Measurements from ENCODE around the gene KCNIP4.

The KCNIP4 gene

DNA sequence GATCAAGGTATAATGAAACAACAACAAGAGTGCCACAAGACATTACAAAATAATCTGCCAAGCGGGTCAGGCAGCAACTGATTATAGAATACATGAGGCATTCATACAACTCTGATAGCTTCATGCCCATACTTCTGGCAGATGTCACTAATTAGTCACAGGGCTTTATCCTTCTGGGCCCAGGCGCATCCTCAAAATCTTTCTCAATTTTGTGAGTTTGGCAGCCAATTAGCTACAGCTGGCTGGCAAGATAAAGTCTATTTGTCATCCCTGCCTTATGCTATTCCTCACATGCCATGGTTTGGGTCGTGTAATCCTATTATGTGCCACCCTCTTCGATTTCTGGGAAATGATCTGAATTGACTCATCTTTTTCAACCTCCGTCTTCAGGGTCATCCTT lies 994.0 kb downstream of the KCNIP4 start:
- no peak for DNase-seq (ENCODE audit: low read depth)

DNA sequence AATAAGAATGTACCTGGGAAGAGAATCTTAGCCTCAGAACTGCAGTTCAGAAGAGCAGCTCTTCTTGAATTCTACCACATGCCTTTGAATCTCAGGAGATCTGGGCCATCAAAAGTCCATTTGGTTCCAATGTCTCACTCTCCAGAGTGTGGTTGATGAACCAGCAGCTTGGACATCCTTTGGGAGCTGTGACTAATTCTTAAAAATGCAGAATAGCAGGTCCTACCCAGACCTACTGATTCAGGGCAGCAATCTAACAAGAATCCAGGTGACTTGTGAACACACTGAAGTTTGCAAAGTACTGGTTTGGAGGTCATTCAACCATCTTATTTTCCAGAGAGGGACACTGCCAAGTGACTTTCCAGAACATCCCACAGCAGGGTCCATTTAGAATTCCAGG lies 1003.6 kb downstream of the KCNIP4 start:
- DNase-seq (ENCODE audit: low read depth), result no peak

DNA sequence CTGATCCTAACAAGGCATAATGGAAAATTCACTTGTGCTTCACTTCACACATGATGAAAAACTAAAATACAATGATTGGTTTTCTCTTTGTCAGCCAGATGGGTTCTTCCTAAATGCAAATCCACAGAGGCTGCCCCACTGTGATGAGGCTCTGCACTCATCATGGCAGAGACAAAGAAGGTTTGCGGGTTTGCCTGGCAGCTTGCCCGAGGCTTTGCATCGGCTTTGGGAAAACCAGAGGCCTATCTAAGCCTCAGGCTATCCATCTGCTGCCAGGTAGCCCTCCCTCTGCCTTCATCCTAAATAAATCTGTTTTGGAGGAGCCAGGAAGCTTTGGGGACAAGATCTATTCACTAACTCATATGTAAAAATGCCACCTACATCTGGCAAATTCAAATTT lies 1004.1 kb downstream of the KCNIP4 start:
- no peak for DNase-seq (ENCODE audit: low read depth)

DNA sequence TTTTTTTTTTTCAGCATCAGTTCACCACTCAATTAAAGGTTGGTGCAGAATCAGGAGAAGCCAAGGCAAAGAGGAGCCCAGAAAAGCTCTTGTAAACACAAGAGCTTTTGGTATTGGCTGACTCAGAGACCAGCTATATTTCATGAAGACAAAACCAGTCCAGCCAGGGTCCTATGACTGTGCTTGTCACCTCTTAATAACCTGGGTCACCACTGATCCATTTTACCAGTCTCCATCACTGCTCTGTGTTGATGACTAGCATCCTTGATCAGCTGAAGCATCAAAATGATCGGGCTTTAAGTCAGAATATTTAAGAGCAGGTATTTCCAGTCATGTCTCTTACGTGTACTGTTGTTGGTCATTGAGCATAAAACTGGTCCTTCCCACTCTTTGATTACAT lies 1010.4 kb downstream of the KCNIP4 start:
- no peak for DNase-seq (ENCODE audit: low read depth)

DNA sequence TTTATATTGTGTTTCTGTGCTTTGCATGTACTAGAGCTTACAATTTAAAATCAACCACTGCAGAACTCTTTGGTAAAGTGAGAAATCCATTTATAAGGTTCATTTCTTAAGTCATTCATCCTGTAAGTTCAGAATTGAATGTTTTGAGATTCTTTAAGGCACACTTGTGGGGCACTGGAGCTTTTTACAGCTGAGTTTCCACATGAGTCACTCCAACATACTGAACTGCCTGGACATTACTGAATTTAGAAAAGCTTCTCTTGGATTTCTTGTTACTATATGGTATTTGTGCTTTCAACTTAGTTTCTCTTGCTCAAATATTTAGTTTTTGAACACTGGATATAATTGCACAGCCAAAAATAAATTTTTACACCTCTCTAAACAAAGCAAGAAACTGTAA lies 1022.0 kb downstream of the KCNIP4 start:
- DNase-seq (ENCODE audit: low read depth), result no peak

DNA sequence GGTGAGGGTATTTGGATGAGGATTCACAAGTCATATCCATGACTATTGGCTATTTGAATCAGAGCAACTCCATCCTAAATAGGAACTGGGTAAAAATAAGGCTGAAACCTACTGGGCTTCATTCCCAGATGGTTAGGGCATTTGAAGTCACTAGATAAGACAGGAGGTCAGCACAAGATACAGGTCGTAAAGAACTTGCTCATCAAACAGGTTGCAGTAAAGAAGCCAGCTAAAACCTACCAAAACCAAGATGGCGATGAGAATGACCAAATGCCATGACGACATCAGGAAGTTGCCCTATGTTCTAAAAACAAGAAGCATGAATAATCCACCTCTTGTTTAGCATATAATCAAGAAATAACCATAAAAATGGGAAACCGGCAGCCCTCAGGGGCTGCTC lies 1023.4 kb downstream of the KCNIP4 start:
- DNase-seq (ENCODE audit: low read depth), result no peak

DNA sequence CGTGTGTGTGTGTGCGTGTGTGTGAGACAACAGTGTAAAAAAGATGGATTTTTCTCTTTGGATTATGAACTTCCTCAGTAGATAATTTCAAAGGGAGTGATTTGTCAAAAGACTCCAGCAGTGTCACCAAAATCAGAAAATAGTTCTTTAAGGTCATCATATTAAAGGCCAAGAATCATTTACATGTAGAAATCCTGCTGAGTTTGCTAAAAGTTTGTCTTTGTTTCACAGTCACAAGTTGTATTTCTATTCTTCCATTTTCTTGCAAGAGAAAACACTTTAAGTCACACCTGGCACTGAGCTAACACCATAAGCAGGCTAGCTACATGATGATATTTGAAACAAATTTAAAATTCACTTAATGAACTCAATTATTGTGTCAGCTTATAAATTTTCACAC lies 1025.6 kb downstream of the KCNIP4 start:
- no peak for DNase-seq (ENCODE audit: low read depth)

DNA sequence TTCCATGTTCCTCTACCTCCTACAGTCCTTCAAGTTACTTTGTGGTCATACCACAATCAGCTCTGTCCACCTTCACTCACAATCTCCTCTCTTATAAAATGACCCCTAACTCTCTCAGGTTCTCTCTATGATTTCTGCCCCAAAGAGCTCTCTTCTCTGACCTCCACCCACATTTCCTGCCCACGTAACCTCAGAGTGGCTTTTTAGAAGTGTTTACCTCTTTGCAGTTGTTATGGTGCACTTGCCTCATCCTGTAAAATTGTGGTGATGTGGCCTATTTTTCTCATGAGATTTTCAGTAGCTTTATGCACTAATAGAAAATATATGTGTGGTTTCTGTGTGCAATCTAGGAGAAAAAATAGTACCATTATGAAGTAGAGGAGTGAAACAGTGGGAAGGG lies 1032.5 kb downstream of the KCNIP4 start:
- DNase-seq (ENCODE audit: low read depth), result no peak

DNA sequence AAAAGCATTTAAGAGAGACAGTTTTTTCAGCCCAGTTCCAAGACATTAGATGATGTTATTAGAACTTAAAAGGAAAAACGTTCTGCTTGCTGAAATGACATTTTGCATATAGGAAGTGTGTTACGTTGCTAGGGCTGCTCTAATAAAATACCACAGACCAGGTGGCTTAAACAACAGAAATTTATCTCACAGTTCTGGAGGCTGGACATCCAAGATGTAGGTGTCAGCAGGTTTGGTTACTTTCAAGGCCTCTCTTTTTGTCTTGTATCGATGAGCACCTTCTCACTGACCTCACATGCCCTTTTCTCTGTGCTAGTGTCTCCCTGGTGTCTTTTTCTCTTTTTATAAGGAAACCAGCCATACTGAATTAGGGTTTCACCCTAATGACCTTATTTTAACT lies 1043.6 kb downstream of the KCNIP4 start:
- DNase-seq (ENCODE audit: low read depth), result no peak

DNA sequence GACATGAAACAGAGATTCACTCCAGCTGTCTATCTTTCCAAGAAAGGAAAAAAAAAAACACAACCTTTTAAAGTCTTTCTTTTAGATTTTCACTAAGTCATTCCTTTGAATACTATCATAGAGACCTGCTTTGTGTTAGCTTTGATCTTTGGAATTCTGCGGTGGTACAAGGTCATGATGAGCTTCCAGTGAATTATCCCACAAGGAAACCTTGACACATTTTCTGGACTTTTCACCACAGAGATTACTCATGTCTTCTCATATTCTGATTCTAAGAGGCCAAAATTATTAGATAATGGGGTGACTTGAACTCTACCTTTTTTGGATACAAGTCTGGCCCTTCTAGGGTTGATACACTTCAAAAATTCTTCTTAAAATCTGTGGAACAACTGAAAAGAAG lies 1046.7 kb downstream of the KCNIP4 start:
- DNase-seq (ENCODE audit: low read depth), result no peak

DNA sequence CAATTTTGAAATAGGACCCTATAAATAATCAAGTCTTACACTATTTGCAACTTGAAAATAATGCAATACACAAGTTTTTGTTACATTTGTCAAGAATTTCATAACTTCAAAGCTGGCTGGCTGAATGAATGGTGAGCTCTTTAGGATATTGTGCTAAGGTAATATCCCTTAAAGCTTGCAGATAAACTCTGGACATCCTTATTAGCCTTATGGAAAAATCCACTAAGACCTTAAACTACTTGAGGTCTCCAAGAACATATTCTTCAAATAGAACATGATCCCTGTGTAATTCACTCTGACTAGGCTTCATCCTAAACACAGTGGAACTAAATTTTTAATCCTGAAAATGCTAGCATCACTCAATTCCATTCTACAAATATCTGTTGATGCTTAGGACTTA lies 1049.0 kb downstream of the KCNIP4 start:
- DNase-seq (ENCODE audit: low read depth), result no peak

DNA sequence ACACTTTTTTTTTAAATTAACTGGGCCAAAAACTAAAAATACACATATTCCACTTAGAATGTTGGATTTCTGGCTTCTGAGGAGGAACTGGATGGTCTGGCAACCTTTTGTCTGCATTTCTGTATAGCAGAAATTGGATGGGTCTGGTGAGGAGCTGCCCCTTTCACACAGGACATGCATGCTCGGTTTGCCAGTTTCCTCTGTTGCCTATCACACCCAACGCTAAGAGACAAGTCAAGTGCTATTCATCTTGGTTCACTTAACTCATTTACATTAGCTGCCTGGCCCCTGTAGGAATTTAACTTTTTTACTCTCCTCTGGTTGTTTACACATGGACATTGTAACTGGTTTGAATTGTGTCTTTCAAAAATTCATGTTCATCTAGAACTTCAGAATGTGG lies 1052.6 kb downstream of the KCNIP4 start:
- no peak for DNase-seq (ENCODE audit: low read depth)

DNA sequence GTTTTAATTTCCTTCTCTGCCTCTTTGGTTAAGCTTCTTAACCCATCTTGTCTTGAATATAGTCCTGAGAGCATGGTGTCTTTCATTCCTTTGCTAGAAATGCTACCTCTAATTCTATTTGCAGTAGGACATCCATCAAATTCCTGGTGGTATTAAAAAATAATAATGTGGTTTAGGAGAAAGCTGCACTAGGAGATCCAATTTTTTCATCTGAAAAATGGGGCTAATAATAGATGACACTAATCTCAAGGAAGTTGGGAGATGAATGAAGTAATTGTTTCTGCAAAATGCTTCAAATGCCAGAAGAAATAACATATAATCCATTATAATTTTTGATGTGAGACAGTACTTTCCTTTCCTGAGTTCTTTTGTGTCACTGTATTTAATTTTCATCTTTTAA lies 1053.4 kb downstream of the KCNIP4 start:
- no peak for DNase-seq (ENCODE audit: low read depth)

DNA sequence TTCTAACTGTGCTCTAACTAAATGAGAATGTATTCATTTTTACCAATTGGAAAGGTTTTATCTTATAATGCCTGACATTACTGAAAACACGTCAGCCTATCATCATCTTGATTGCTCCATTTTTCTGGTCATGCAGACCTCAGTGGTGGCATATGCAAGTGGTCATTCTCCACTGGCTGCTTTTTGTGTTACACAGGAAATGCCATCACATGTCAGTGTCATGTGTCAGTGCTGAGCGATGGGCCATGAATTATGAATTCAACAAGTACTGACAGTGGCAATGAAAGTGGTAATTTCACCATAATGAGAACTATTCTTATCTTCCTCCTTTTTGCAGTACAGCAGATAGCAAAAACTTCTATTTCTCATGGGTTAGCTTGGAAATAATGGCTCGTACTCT lies 1057.8 kb downstream of the KCNIP4 start:
- no peak for DNase-seq (ENCODE audit: low read depth)

DNA sequence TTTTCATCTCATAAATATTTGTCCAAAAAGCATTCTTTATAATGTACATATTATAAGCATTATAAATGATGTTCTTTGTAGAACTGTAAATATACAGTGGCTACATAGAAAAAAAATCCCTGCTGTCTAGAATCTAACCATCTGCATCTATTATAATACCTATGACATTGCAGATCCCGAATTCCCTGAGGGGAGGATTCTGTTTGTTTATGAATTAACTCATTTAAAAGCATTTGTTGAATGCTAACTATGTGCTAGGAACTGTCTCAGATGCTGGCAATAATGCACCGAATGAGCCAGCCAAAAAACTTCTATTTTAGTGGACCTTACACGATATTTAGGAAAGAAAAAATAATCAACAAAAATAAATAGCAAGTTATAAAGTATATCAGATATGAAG lies 1058.7 kb downstream of the KCNIP4 start:
- no peak for DNase-seq (ENCODE audit: low read depth)

DNA sequence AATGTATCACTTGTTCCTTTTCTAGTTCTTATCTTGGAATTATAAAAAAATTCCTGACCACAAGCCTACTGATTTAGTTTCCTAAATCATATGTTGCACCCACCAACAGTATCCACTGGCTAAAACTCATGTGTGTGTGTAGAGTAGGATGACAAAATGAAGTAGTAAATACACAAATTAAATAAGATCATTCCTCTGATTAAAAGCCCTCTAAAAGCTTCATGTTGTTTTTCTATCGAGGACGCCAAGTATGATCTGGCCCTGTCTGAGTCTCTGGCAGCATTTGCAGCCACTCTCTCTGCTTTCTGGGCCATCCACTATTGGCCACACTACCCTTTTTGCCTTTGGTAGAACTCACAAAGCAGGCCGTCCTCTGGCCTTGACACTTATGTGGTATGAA lies 1064.9 kb downstream of the KCNIP4 start:
- no peak for DNase-seq (ENCODE audit: low read depth)

DNA sequence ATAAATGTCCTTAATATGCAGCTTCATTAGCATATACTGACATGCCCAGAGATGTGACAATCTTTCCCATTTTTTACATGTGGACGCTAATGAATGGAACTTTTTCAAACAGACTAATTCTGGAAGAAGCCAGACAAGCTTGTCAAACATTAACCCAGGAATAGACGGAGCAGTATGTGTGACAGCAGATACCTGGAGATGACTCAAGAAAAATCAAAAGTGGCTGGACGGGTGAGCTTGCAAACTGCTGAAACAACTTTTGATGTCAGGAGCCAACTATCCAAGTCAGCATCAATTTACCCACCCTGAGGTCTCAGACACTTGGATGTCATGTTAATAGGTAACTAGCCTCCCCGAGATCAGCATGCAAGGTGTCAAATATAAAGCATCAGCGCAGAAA lies 1065.3 kb downstream of the KCNIP4 start:
- DNase-seq (ENCODE audit: low read depth), result no peak

DNA sequence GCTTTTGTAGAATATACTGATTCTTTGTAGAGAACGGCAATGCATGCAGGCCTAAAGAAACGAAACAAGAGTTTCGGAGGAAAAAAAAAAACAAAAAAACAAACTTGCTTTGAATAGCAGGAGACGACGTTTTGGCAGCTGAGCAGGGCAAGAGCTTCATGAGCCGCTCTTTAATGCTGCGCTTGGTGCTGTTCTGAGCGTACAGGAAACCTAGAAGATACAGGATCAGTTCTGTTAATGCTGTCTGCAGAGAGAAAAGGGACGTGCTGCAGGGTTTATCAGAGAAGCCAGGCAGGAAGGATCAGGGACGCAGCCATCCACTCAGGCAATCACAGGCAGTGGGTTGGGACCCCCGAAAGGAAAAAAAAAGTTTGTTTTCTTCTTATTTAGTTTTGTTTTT lies 1066.1 kb downstream of the KCNIP4 start:
- no peak for DNase-seq (ENCODE audit: low read depth)

DNA sequence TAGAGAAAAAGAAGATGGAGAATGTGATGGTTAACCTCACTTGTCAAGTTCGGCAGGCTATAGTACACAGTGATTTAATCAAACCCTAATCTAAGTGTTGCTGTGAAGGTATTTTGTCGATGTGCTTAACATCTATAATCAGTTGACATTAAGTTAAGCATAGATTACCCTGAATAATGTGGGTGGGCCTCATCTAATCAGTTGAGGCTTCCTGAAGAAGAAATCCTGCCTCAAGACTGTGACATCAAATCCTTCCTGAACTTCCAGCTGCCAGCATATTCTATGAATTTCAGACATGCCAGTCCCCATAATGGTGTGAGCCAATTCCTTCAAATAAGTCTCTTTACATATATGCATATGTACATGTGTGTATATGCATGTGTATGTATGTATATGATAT lies 1066.9 kb downstream of the KCNIP4 start:
- no peak for DNase-seq (ENCODE audit: low read depth)

DNA sequence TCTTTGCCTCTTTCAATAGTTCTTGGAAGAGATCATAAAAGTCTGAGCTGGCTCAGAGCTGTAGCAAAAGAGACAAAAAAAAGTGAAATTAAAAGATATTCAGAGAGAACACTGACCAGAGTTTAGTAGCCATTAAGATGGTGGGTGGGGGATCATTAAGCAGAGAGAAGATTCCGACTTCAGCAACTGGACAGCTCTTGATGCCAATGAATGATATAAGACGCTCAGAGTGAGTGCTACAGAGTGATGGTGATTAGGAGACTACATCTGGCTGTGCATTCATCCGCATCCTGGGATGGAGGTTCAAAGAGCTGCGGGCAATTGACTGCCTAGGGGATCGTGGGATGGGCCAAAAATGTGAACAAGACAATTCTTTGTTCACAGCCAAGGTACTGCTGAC lies 1069.8 kb downstream of the KCNIP4 start:
- DNase-seq (ENCODE audit: low read depth), result no peak

DNA sequence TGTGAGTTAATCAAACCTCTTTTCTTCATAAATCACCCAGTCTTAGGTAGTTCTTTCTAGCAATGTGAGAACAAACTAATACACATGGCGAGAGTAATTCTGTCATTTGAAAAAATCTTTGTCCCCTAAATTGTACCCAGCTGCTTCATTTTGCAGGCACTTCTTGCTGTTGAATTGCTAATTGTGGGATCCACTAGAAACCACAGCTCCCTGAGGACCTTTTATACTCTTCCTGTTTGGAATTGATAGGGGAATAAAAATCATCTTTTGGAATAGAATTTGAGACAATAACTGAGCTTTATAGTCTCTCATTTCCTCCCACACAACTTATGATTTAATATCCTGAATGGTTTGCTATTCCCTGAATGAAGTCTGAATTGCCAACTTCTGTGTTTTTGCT lies 1078.1 kb downstream of the KCNIP4 start:
- DNase-seq (ENCODE audit: low read depth), result no peak

DNA sequence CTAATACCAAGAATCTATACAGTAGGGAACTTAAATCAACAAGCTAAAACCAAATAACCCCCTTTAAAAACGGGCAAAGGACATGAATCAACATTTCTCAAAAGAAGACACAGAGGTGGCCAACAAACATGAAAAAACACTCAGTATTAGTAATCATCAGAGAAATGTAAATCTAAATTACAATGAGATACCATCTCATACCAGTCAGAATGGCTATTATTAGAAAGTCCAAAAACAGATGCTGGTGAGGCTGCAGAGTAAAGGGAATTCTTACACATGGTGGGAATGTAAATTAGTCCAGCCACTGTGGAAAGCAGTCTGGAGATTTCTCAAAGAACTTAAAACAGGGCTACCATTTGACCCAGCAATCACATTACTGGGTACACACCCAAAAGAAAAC lies 1080.5 kb downstream of the KCNIP4 start:
- no peak for DNase-seq (ENCODE audit: low read depth)

DNA sequence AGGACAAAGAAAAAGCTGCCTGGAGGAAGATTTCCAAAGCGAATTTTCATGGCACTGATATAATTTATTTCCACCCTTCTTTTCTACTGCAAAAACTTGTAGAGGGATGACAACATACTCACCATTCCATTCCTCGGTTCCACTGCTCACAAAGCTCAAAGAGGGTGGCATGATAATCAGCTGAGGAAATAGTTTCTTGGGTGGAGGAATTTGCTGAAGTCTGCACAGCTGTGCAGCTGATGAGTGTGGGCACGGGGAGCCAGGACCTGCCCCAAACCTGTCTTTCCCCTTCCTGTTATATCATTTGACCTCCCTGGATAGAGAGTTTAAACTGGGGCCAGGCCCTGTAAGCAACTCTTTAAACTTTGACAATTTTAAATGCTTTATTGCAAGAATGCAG lies 1087.7 kb downstream of the KCNIP4 start:
- DNase-seq (ENCODE audit: low read depth), result no peak

DNA sequence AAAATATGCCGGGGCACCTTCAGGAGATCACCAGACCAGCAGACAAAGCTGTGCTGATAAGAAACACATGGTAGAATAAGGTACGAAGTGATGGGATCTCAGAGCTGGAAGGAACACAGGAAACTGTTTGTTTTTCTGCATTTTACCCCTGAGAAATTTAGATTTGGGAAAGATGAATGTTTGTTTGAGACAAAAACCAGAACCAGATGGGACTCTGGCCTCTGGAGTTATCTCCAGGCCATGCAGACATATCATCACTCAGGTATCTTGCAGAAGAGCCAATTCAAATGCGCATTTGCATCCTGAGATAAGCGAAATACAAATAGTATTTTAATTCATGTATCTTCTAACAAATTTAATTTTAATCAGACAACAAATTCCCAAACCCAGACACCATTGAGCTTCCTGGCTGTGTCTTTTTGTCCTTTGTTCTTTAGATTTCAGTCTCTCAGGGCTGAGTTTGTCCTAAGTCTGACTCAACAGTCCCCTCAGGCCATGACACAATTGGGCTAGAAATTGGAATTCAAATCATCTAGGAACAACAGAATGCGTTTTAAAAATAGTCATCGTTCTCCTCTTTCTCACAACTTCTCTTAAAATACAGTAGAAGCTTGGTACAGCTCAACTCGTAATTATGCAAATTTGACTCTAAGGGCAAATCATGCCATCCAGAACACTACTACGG lies 1089.3 kb downstream of the KCNIP4 start:
- no peak for DNase-seq (ENCODE audit: low read depth)

DNA sequence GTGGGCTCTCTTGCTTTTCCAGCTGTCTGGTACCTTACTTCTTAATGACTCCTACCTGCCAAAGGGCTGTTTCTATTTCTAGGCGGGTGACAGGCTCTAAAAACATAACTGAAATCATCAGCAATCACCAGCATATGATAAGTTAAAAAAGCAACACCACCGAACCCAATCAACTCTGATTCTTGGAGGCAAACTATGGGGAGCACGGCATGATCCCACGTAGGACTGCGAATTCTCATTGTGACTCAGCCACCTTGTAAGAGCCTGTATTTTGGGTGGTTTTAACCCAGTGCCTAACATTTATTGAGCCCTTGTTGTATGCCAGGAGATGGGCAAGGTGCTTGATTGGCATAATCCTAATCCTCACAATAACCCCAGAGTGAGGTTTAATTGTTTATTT lies 1091.5 kb downstream of the KCNIP4 start:
- no peak for DNase-seq (ENCODE audit: low read depth)

All from stimulated activated CD4-positive, alpha-beta T cell treated with anti-CD3 and anti-CD28 coated beads, Interleukin-2, amount 100 ng/mL, for 4 hours (primary cell).